IMR-90 (cell line): Measurements from ENCODE around the gene FGD3. TPM values are rescaled to one million over a fixed set of nuclear protein-coding genes. Genes with fewer than 3 reads are reported as not detected.

Source experiments
- ATAC-seq: fragments of 200-7000 bp; cut with Tn5 transposase; 2 replicates; pipeline ENCODE4 v1.9.1; 2020; ENCODE audit warnings: low read depth, mild to moderate bottlenecking, moderate library complexity
- BruUV-seq: library from RNA; stranded (reverse); fragments of 400-500 nt; replicated peaks from 2 replicates; lab custom pipeline; 2021; lab: Mats Ljungman, UMichigan
- CTCF ChIA-PET: fragments of 300-600 bp; formaldehyde crosslinking; extraction: SDS; loops from one replicate; lab custom pipeline; 2021; ENCODE audit warnings: antibody characterized with exemption; lab: Yijun Ruan, JAX
- POLR2A ChIA-PET: fragments of 300-600 bp; sonication (Branson Sonifier 250); formaldehyde crosslinking; loops from one replicate; lab custom pipeline; 2022; ENCODE audit warnings: antibody characterized with exemption; ENCODE audit not compliant: unreplicated experiment; lab: Charles Lee
- DNase-seq: peaks from one replicate; pipeline ENCODE4 v3.0.0; 2013
- H2AFZ ChIP-seq: replicated peaks from 2 replicates; pipeline ENCODE3; 2013; ENCODE audit warnings: low read length, mild to moderate bottlenecking; ENCODE audit not compliant: poor library complexity
- H2AK5ac ChIP-seq: 2 replicates; pipeline ENCODE4 v1.6.1; 2013; ENCODE audit warnings: low read depth, low read length, inconsistent platforms
- H2AK9ac ChIP-seq: replicated peaks from 2 replicates; pipeline ENCODE3; 2013; ENCODE audit warnings: mild to moderate bottlenecking, low read depth, low read length, moderate library complexity; ENCODE audit not compliant: poor library complexity
- H2BK120ac ChIP-seq: 2 replicates; pipeline ENCODE4 v1.6.1; 2013; ENCODE audit warnings: low read depth, low read length, inconsistent platforms
- H2BK15ac ChIP-seq: 3 replicates; pipeline ENCODE4 v1.6.1; 2013; ENCODE audit warnings: low read depth, low read length, inconsistent platforms
- H2BK20ac ChIP-seq: 2 replicates; pipeline ENCODE4 v1.6.1; 2013; ENCODE audit warnings: low read depth, mild to moderate bottlenecking, inconsistent platforms, low read length, moderate library complexity
- H2BK5ac ChIP-seq: 2 replicates; pipeline ENCODE4 v1.6.1; 2013; ENCODE audit warnings: mild to moderate bottlenecking, low read depth, low read length, inconsistent platforms; ENCODE audit not compliant: poor library complexity, severe bottlenecking
- H3K14ac ChIP-seq: replicated peaks from 2 replicates; pipeline ENCODE4 v1.6.1; 2013; ENCODE audit warnings: low read depth, low read length, inconsistent platforms
- H3K18ac ChIP-seq: 2 replicates; pipeline ENCODE4 v1.6.1; 2013; ENCODE audit warnings: low read depth, low read length, control low read depth
- H3K23ac ChIP-seq: 2 replicates; pipeline ENCODE4 v1.6.1; 2013; ENCODE audit warnings: low read depth, low read length, inconsistent platforms
- H3K27ac ChIP-seq: 2 replicates; pipeline ENCODE4 v1.5.1; 2013; ENCODE audit warnings: mild to moderate bottlenecking, control low read depth, low read length; ENCODE audit not compliant: insufficient read depth
- H3K27me3 ChIP-seq: 2 replicates; pipeline ENCODE4 v1.6.1; 2013; ENCODE audit warnings: low read length; ENCODE audit not compliant: control insufficient read depth, insufficient read depth
- H3K36me3 ChIP-seq: 2 replicates; pipeline ENCODE4 v1.6.1; 2013; ENCODE audit warnings: low read length, mixed read lengths; ENCODE audit not compliant: control insufficient read depth, insufficient read depth
- H3K4ac ChIP-seq: 2 replicates; pipeline ENCODE4 v1.6.1; 2013; ENCODE audit warnings: low read depth, low read length, inconsistent platforms
- H3K4me1 ChIP-seq: 2 replicates; pipeline ENCODE4 v1.6.1; 2013; ENCODE audit warnings: low read length, mixed read lengths; ENCODE audit not compliant: control insufficient read depth, insufficient read depth
- H3K4me2 ChIP-seq: 2 replicates; pipeline ENCODE4 v1.6.1; 2013; ENCODE audit warnings: low read depth, mild to moderate bottlenecking, control low read depth, low read length, moderate library complexity
- H3K4me3 ChIP-seq: 2 replicates; pipeline ENCODE4 v1.5.1; 2013; ENCODE audit warnings: low read depth, mild to moderate bottlenecking, control low read depth, low read length, moderate library complexity; ENCODE audit not compliant: insufficient read depth
- H3K56ac ChIP-seq: 2 replicates; pipeline ENCODE4 v1.6.1; 2013; ENCODE audit warnings: low read length, inconsistent platforms; ENCODE audit not compliant: insufficient read depth; ENCODE audit errors: extremely low read depth
- H3K79me1 ChIP-seq, 2 experiments: 2 replicates each; pipeline ENCODE4 v1.6.1; 2013; ENCODE audit warnings: low read length in 2 of 2, inconsistent platforms in 1 of 2, low read depth in 1 of 2
- H3K9ac ChIP-seq: 2 replicates; pipeline ENCODE4 v1.6.1; 2013; ENCODE audit warnings: low read depth, low read length, control low read depth
- H3K9me1 ChIP-seq: 2 replicates; pipeline ENCODE4 v1.6.1; 2013; ENCODE audit warnings: low read length, inconsistent platforms; ENCODE audit not compliant: insufficient read depth
- H3K9me3 ChIP-seq: 2 replicates; pipeline ENCODE4 v1.6.1; 2013; ENCODE audit warnings: low read length; ENCODE audit not compliant: control insufficient read depth, insufficient read depth
- H4K20me1 ChIP-seq: 2 replicates; pipeline ENCODE4 v1.6.1; 2013; ENCODE audit warnings: low read length, inconsistent platforms; ENCODE audit not compliant: insufficient read depth
- H4K5ac ChIP-seq: 2 replicates; pipeline ENCODE4 v1.6.1; 2013; ENCODE audit warnings: mild to moderate bottlenecking, low read depth, low read length, control low read depth
- H4K8ac ChIP-seq, 2 experiments: 2 replicates each; pipeline ENCODE4 v1.6.1; 2013; ENCODE audit warnings: low read depth in 2 of 2, low read length in 2 of 2, control low read depth in 1 of 2, inconsistent platforms in 1 of 2
- H4K91ac ChIP-seq: 2 replicates; pipeline ENCODE4 v1.6.1; 2013; ENCODE audit warnings: low read depth, low read length, inconsistent platforms; ENCODE audit not compliant: insufficient read depth
- BHLHE40 ChIP-seq: fragments of 150-350 bp; IDR thresholded peaks from 2 replicates; pipeline ENCODE4 v1.6.1; 2016; ENCODE audit warnings: mild to moderate bottlenecking, low read depth, low read length
- CEBPB ChIP-seq: IDR thresholded peaks from 2 replicates; pipeline ENCODE4 v1.6.1; 2012; ENCODE audit warnings: low read depth, low read length, improper control_type of control experiment
- CHD1 ChIP-seq: IDR thresholded peaks from 2 replicates; pipeline ENCODE4 v1.6.1; 2012; ENCODE audit warnings: low read depth, low read length, improper control_type of control experiment
- FOS ChIP-seq: fragments of 150-350 bp; IDR thresholded peaks from 2 replicates; pipeline ENCODE4 v1.6.1; 2016; ENCODE audit warnings: low read depth, low read length
- MAFK ChIP-seq: IDR thresholded peaks from 2 replicates; pipeline ENCODE4 v1.6.1; 2012; ENCODE audit warnings: low read depth, low read length, improper control_type of control experiment
- MAZ ChIP-seq: IDR thresholded peaks from 2 replicates; pipeline ENCODE4 v1.6.1; 2012; ENCODE audit warnings: low read depth, mild to moderate bottlenecking, low read length, improper control_type of control experiment, moderate library complexity, borderline replicate concordance
- MXI1 ChIP-seq: IDR thresholded peaks from 2 replicates; pipeline ENCODE4 v1.6.1; 2012; ENCODE audit warnings: low read depth, mild to moderate bottlenecking, low read length, moderate library complexity, borderline replicate concordance
- NFE2L2 ChIP-seq: fragments of 150-350 bp; IDR thresholded peaks from 2 replicates; pipeline ENCODE4 v1.6.1; 2016; ENCODE audit warnings: low read depth, mild to moderate bottlenecking, low read length
- RAD21 ChIP-seq: IDR thresholded peaks from 2 replicates; pipeline ENCODE4 v1.6.1; 2012; ENCODE audit warnings: low read length, improper control_type of control experiment
- RCOR1 ChIP-seq: IDR thresholded peaks from 2 replicates; pipeline ENCODE4 v1.6.1; 2012; ENCODE audit warnings: mild to moderate bottlenecking, low read length, improper control_type of control experiment; ENCODE audit not compliant: insufficient replicate concordance
- RFX5 ChIP-seq: IDR thresholded peaks from 2 replicates; pipeline ENCODE4 v1.8.0; 2012; ENCODE audit warnings: low read depth, mild to moderate bottlenecking, low read length, moderate library complexity
- SMC3 ChIP-seq: fragments of 150-350 bp; IDR thresholded peaks from 2 replicates; pipeline ENCODE4 v1.6.1; 2016; ENCODE audit warnings: low read depth, mild to moderate bottlenecking, antibody characterized with exemption, low read length, moderate library complexity
- USF2 ChIP-seq: fragments of 150-350 bp; IDR thresholded peaks from 2 replicates; pipeline ENCODE4 v1.6.1; 2017; ENCODE audit warnings: mild to moderate bottlenecking, antibody characterized with exemption, low read length, low read depth
- WGBS, 2 experiments: methylation state at CpG; one replicate each; pipeline versions ENCODE4 v1.1.5 to v1.1.7; 2013; ENCODE audit warnings: missing lambda C conversion rate in 2 of 2; ENCODE audit not compliant: insufficient read length in 1 of 2; ENCODE audit errors: extremely low coverage in 2 of 2; 5-methylcytosine and 5-hydroxymethylcytosine counted together
- dilution Hi-C: fragments of 300-500 bp; cut with HindIII; formaldehyde crosslinking; loops from one replicate; pipeline ENCODE4 v1.14.3; 2018; ENCODE audit warnings: low sequenced_read_pairs; ENCODE audit not compliant: unreplicated experiment
- in situ Hi-C: fragments of 300-500 bp; cut with MboI; formaldehyde crosslinking; loops from 3 replicates; pipeline ENCODE4 v1.14.3; 2019; ENCODE audit warnings: low sequenced_read_pairs, inconsistent platforms, mixed read lengths
- intact Hi-C: fragments of 100-400 bp; cut with micrococcal nuclease; formaldehyde crosslinking; loops from 2 replicates; pipeline ENCODE4 v1.10.0; 2022
- polyA plus RNA-seq, 3 experiments: library from polyadenylated mRNA; depleted of rRNA; stranded (reverse); fragments of >200 nt; gene quantifications; 2 replicates each; pipeline ENCODE4 v1.2.3, GENCODE V29; 2012; ENCODE audit warnings: low replicate concordance in 1 of 3
- total RNA-seq: library from RNA; depleted of rRNA; stranded (reverse); fragments of >200 nt; gene quantifications from 2 replicates; pipeline ENCODE4 v1.2.3, GENCODE V29; 2012
- TF ChIP-seq, protein P1 (sequence below): fragments of 150-350 bp; IDR thresholded peaks from 2 replicates; pipeline ENCODE4 v1.6.1; 2016; ENCODE audit warnings: low read depth, mild to moderate bottlenecking, low read length, moderate library complexity, borderline replicate concordance

FGD3 gene
- total and polyA plus RNA-seq, 2 of the 4 experiments (the other 2 are of a cell fraction) = not detected

DNA sequence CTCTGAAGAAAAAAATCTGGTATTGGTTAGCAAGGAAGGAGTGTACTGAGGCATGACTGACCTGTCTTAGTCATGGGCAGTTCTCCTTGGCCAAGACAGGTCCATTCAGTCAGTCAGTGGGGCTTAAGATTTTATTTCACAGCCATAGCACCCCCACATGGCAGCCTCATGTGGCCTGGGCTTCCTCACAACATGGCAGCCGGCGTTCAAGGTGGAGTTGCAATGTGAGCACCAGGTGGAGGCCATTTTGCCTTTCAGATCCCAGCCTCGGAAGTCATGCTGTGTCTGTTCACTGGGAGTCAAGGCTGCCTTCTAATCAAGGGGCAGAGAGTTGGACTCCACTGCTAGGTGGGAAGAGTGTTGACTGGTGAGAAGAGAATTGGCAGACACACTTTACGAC lies 138.4 kb downstream of the FGD3 start:
- ChIA-PET CTCF (no interaction called here), POLR2A (no interaction called here)
- in situ Hi-C loops = no loop called here
- no peaks in the 10 kb centered on the region for H3K79me1 ChIP-seq
- no peak overlapping the region for H2AK5ac ChIP-seq
- dilution Hi-C loops = no loop called here
- no peak overlapping the region for H3K4ac ChIP-seq
- no peak overlapping the region for H2BK15ac ChIP-seq
- H3K36me3 ChIP-seq = no peaks in the 10 kb centered on the region
- H3K9ac ChIP-seq = no peak overlapping the region
- no peak overlapping the region for H3K4me2 ChIP-seq
- no peak overlapping the region for H3K4me3 ChIP-seq
- no peaks in the 10 kb centered on the region for H4K20me1 ChIP-seq
- peaks cover 11% of the 10 kb centered on the region for H3K9me3 ChIP-seq
- H4K8ac ChIP-seq = no peak overlapping the region
- no peak overlapping the region for H3K14ac ChIP-seq
- no peaks in the 10 kb centered on the region; the same call in 1 of the 2 replicates for H3K9me1 ChIP-seq
- TF ChIP-seq SMC3 (no peak), MAFK (no peak), MXI1 (no peak), NFE2L2 (no peak), FOS (no peak), RCOR1 (no peak), CEBPB (no peak), RAD21 (no peak), MAZ (no peak), CHD1 (no peak), RFX5 (no peak), BHLHE40 (no peak), USF2 (no peak)
- TF ChIP-seq, protein P1, sequence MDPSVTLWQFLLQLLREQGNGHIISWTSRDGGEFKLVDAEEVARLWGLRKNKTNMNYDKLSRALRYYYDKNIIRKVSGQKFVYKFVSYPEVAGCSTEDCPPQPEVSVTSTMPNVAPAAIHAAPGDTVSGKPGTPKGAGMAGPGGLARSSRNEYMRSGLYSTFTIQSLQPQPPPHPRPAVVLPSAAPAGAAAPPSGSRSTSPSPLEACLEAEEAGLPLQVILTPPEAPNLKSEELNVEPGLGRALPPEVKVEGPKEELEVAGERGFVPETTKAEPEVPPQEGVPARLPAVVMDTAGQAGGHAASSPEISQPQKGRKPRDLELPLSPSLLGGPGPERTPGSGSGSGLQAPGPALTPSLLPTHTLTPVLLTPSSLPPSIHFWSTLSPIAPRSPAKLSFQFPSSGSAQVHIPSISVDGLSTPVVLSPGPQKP = no peak
- H2BK20ac ChIP-seq = no peak overlapping the region
- H4K91ac ChIP-seq = no peak overlapping the region
- H3K23ac ChIP-seq = no peak overlapping the region
- H2BK120ac ChIP-seq = no peak overlapping the region
- H4K5ac ChIP-seq = no peak overlapping the region
- DNase-seq (no peak), ATAC-seq (no peak)
- H2AK9ac ChIP-seq = no peak overlapping the region
- H3K18ac ChIP-seq = no peak overlapping the region
- WGBS, 2 experiments = no CpG with 5 or more reads among the region's 4 CpGs
- peaks cover 3% of the 10 kb centered on the region for H3K4me1 ChIP-seq
- H2BK5ac ChIP-seq = no peak overlapping the region
- H2AFZ ChIP-seq = no peak overlapping the region
- H3K27me3 ChIP-seq = no peaks in the 10 kb centered on the region; the same call in 1 of the 2 replicates
- intact Hi-C loops = no loop called here
- no peak overlapping the region for H3K56ac ChIP-seq
- no peak overlapping the region for H3K27ac ChIP-seq
- BruUV-seq = no TSS peak
